ENCODE measurements around the gene NEDD4L. TPM values are rescaled to one million over a fixed set of nuclear protein-coding genes. Genes with fewer than 3 reads are reported as not detected.

NEDD4L gene
- polyA plus RNA-seq, 2 donors: 10.8 to 14.1 TPM

DNA sequence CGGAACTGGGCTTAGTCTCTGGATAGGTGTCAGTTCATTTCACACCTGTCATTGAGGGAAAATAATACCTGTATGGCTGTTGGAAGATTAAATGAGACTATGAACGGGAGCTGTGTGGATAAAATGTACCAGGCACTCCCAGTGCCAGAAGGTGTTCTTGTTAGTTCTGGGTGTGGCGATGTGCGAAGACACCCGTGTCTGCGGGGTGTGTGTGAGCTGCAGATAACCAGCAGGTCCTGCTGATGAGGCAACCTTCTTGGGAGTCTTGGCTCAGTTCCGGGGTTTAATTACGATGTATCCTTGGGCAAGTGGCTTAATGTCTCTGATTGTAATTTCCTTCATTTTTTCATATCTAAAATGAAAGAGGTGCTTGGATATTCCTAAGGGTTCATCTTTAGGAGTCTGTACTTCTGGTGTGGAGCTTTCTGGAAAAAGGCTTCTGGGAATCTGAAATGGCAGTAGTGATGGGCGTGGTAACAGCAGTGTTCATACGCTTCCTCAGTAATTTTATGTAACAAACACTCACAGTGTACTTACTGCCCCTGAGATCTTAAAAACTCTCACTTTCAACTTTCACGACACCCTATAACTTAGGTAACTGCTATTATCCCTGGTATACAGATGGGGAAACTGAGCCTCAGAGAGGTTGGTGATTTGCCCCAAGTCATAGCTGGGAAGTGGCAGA lies 35.0 kb downstream of the NEDD4L start:
- Histone ChIP-seq H3K4me3 (ENCODE audit: low read depth in 1 of 2, low read length in 2 of 2) (no peak overlapping the region), H3K4me1 (ENCODE audit: control insufficient read depth in 2 of 2, insufficient read depth in 2 of 2, low read length in 1 of 2) (no peaks in the 10 kb centered on the region), H3K36me3 (ENCODE audit: control insufficient read depth in 2 of 2, insufficient read depth in 2 of 2, low read length in 1 of 2) (no peaks in the 10 kb centered on the region), H3K27ac (ENCODE audit: low read depth in 2 of 2, low read length in 1 of 2) (peak overlapping the region in 1 of 2 donors; percentile 64), H3K27me3 (ENCODE audit: control insufficient read depth in 1 of 2, insufficient read depth in 2 of 2, low read length in 2 of 2) (no peaks in the 10 kb centered on the region), H3K9me3 (ENCODE audit: control insufficient read depth in 2 of 2, insufficient read depth in 1 of 2, low read depth in 1 of 2, low read length in 1 of 2) (no peaks in the 10 kb centered on the region)
- 60 to 70% methylated on average over 11 of the region's 11 CpGs for WGBS, 2 donors

DNA sequence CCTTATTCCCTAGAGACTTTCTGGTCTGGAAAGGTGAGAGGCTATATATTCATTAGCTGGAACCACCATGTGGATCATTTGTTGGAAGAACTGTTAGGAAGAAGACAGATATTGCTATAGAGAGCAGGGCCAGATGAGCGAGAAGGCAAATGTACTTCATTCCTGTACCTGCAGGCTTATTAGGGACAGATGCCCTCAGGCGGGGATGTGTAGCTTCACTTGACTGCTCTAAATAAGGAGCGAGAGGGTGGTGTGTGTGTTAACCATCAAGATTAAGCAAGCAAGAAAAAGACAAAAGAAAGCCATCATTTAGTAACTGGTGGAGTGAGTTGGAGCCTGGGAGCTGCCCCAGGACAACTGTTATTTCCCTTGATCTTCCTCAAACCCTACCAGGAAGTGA lies 36.4 kb downstream of the NEDD4L start:
- 67 to 77% methylated on average over 3 of the region's 3 CpGs for WGBS, 2 donors
- no peaks in the 10 kb centered on the region for H3K9me3 ChIP-seq (ENCODE audit: control insufficient read depth in 2 of 2, insufficient read depth in 1 of 2, low read depth in 1 of 2, low read length in 1 of 2)
- H3K27ac ChIP-seq (ENCODE audit: low read depth in 2 of 2, low read length in 1 of 2): no peak overlapping the region
- H3K27me3 ChIP-seq (ENCODE audit: control insufficient read depth in 1 of 2, insufficient read depth in 2 of 2, low read length in 2 of 2): no peaks in the 10 kb centered on the region
- no peak overlapping the region for H3K4me3 ChIP-seq (ENCODE audit: low read depth in 1 of 2, low read length in 2 of 2)
- no peaks in the 10 kb centered on the region for H3K4me1 ChIP-seq (ENCODE audit: control insufficient read depth in 2 of 2, insufficient read depth in 2 of 2, low read length in 1 of 2)
- no peaks in the 10 kb centered on the region for H3K36me3 ChIP-seq (ENCODE audit: control insufficient read depth in 2 of 2, insufficient read depth in 2 of 2, low read length in 1 of 2)

DNA sequence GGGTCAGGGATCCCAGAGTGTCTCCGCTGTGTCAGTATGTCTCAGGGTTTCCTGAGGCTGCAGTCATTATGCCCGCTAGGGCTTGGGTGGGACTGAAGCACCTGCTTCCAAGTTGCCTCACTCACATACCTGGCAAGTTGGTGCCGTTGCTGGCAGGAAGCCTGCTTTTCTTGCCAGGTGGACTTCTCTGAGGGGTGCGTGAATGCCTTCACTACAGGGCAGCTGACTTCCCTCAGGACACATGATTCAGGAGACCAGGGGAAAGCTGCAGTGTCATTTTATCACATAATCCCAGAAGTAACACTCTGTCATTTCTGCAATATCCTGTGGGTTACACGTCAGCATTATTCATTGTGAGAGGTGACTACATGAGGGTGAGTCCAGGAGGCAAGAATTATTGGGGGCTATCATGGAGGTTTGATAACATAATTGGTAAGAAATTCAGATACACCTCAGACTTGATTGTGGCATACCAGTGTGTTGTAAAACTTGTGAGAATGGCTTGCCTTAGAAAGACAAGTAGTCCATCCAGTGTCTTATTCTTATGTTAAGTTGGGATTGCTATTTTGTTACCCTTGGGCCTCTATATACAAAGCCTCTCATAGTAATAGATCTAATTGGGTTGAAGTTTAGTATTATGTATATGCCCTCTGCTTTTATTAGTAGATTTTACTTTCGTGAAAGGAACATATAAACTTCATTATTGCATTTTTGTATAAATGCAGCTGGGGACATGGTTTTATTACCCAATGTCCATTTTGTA lies 44.1 kb downstream of the NEDD4L start:
- Histone ChIP-seq H3K4me3 (ENCODE audit: low read depth in 1 of 2, low read length in 2 of 2) (no peak overlapping the region), H3K9me3 (ENCODE audit: control insufficient read depth in 2 of 2, insufficient read depth in 1 of 2, low read depth in 1 of 2, low read length in 1 of 2) (no peaks in the 10 kb centered on the region), H3K27ac (ENCODE audit: low read depth in 2 of 2, low read length in 1 of 2) (no peak overlapping the region), H3K4me1 (ENCODE audit: control insufficient read depth in 2 of 2, insufficient read depth in 2 of 2, low read length in 1 of 2) (peaks cover 4 to 12% of the 10 kb centered on the region in 2 donors), H3K27me3 (ENCODE audit: control insufficient read depth in 1 of 2, insufficient read depth in 2 of 2, low read length in 2 of 2) (no peaks in the 10 kb centered on the region), H3K36me3 (ENCODE audit: control insufficient read depth in 2 of 2, insufficient read depth in 2 of 2, low read length in 1 of 2) (no peaks in the 10 kb centered on the region)
- 46 to 57% methylated on average over 6 of the region's 6 CpGs for WGBS, 2 donors

DNA sequence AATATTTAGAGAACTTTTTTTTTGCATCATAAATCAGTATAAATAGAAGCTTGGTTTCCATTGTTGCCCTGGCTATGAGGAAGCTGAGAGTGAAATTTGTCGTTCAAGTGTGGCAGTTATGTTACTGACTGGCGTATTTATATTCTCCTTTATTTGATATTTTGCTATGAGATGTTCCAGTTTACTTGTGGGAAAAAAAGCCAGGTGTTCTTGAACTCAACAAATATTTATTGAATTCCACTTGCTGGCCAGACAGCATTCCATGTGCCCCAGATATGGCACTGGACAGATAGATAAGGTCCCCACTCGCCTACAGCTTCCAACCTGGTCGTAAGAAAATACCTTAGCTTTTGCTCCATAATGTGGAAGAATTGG lies 44.7 kb downstream of the NEDD4L start:
- Histone ChIP-seq H3K27me3 (ENCODE audit: control insufficient read depth in 1 of 2, insufficient read depth in 2 of 2, low read length in 2 of 2) (no peaks in the 10 kb centered on the region), H3K27ac (ENCODE audit: low read depth in 2 of 2, low read length in 1 of 2) (no peak overlapping the region), H3K9me3 (ENCODE audit: control insufficient read depth in 2 of 2, insufficient read depth in 1 of 2, low read depth in 1 of 2, low read length in 1 of 2) (no peaks in the 10 kb centered on the region), H3K4me3 (ENCODE audit: low read depth in 1 of 2, low read length in 2 of 2) (no peak overlapping the region), H3K4me1 (ENCODE audit: control insufficient read depth in 2 of 2, insufficient read depth in 2 of 2, low read length in 1 of 2) (peaks cover 4 to 12% of the 10 kb centered on the region in 2 donors), H3K36me3 (ENCODE audit: control insufficient read depth in 2 of 2, insufficient read depth in 2 of 2, low read length in 1 of 2) (no peaks in the 10 kb centered on the region)
- WGBS, 2 donors: 78 to 90% methylated on average over 4 of the region's 4 CpGs

DNA sequence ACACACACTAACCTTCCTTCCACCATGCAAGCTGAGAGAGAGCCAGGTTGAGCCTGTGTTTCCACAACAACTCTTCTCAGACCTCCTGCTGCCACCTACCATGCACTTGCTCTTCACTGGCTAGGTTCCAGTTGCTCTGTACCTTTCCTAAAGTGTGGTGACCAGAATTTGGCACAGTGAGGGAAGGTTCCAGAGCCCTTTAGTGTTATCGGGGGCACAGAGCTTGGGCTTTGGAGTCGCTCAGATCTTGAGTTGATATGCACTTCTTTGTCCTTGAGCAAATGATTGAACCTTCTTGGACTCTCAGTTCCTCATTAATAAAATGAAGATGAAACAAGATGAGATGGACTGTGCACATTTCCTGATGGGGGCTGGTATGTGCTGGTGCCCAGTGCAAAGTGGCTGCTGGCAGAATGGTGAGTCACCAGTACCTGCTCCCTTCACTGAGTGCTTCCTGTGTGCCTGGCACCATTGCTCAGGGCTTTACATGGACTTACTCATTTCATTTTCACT lies 47.1 kb downstream of the NEDD4L start:
- H3K27ac ChIP-seq (ENCODE audit: low read depth in 2 of 2, low read length in 1 of 2): no peak overlapping the region
- WGBS, 2 donors: 85 to 90% methylated on average over 2 of the region's 2 CpGs

DNA sequence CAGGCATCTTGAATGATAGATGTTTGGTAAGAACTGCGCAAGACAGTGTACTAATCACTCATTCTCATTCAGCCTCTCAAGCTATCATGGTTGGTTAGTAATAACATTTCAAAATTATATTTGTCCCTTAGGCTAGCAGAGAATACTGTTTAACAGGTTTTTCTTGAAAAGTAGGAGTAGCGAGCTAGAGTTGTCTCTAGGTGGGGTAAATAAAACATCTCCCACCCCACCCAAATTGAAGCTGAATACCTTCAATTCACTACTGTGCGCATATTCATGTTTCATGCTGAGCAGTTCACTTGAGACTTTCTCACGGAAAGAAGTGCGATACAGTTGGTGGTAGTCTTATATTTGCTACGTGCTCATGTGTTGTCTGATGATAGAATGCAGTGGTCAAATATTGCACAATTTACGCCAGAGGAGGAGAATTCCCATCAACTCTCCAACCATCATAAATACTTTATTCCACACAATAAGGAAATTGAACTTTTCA lies 49.3 kb downstream of the NEDD4L start:
- Histone ChIP-seq H3K4me1 (ENCODE audit: control insufficient read depth in 2 of 2, insufficient read depth in 2 of 2, low read length in 1 of 2) (peaks cover 2 to 9% of the 10 kb centered on the region in 2 donors), H3K27me3 (ENCODE audit: control insufficient read depth in 1 of 2, insufficient read depth in 2 of 2, low read length in 2 of 2) (no peaks in the 10 kb centered on the region), H3K4me3 (ENCODE audit: low read depth in 1 of 2, low read length in 2 of 2) (no peak overlapping the region), H3K9me3 (ENCODE audit: control insufficient read depth in 2 of 2, insufficient read depth in 1 of 2, low read depth in 1 of 2, low read length in 1 of 2) (no peaks in the 10 kb centered on the region), H3K36me3 (ENCODE audit: control insufficient read depth in 2 of 2, insufficient read depth in 2 of 2, low read length in 1 of 2) (no peaks in the 10 kb centered on the region), H3K27ac (ENCODE audit: low read depth in 2 of 2, low read length in 1 of 2) (no peak overlapping the region)
- WGBS, 2 donors: 76 to 86% methylated on average over 7 of the region's 7 CpGs

More for the DNA sequence above, 47.1 kb downstream of the NEDD4L start:
- Histone ChIP-seq H3K4me1 (ENCODE audit: control insufficient read depth in 2 of 2, insufficient read depth in 2 of 2, low read length in 1 of 2) (peaks cover 4 to 12% of the 10 kb centered on the region in 2 donors), H3K36me3 (ENCODE audit: control insufficient read depth in 2 of 2, insufficient read depth in 2 of 2, low read length in 1 of 2) (no peaks in the 10 kb centered on the region), H3K4me3 (ENCODE audit: low read depth in 1 of 2, low read length in 2 of 2) (no peak overlapping the region), H3K27me3 (ENCODE audit: control insufficient read depth in 1 of 2, insufficient read depth in 2 of 2, low read length in 2 of 2) (no peaks in the 10 kb centered on the region), H3K9me3 (ENCODE audit: control insufficient read depth in 2 of 2, insufficient read depth in 1 of 2, low read depth in 1 of 2, low read length in 1 of 2) (no peaks in the 10 kb centered on the region)

DNA sequence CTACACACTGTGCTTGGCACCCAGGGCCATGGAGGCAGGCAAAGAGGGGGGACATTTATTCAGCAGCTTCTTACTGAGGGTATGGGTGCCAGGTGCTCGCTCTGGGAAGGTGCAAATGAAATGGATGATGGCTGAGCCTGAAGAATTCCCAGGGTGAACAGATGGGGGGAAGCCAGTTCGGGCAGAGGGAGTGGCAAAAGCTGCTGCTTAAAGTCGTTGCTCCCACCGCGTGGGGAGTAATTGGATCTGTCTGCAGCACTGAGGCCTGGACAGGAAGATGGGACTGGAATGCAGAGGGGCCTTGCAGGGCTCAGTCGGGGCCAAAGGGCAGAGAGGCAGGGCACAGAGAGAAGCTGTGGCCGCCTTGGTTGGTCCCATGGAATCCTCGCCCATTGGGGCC lies 51.2 kb downstream of the NEDD4L start:
- Histone ChIP-seq H3K9me3 (ENCODE audit: control insufficient read depth in 2 of 2, insufficient read depth in 1 of 2, low read depth in 1 of 2, low read length in 1 of 2) (no peaks in the 10 kb centered on the region), H3K4me3 (ENCODE audit: low read depth in 1 of 2, low read length in 2 of 2) (no peak overlapping the region), H3K4me1 (ENCODE audit: control insufficient read depth in 2 of 2, insufficient read depth in 2 of 2, low read length in 1 of 2) (peaks cover 2 to 9% of the 10 kb centered on the region in 2 donors), H3K36me3 (ENCODE audit: control insufficient read depth in 2 of 2, insufficient read depth in 2 of 2, low read length in 1 of 2) (no peaks in the 10 kb centered on the region), H3K27me3 (ENCODE audit: control insufficient read depth in 1 of 2, insufficient read depth in 2 of 2, low read length in 2 of 2) (no peaks in the 10 kb centered on the region), H3K27ac (ENCODE audit: low read depth in 2 of 2, low read length in 1 of 2) (no peak overlapping the region)
- 79 to 83% methylated on average over 8 of the region's 8 CpGs for WGBS, 2 donors

DNA sequence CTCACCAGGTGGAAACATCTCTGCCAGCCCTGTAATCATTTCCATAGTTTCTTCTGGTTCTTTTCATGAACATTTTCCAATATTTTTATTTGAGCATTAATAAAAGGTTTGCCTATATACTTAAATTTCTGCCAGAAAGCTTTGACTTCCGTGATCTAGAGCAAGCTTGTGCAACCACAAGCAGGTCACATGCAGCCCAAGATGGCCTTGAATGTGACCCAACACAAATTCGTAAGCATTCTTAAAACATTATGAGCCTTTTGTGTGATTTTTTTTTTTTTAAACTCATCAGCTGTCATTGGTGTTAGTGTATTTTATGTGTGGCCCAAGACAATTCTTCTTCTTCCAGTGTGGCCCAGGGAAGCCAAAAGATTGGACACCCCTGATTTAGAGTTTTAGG lies 51.6 kb downstream of the NEDD4L start:
- WGBS, 2 donors: 65 to 70% methylated on average over 2 of the region's 2 CpGs
- no peaks in the 10 kb centered on the region for H3K36me3 ChIP-seq (ENCODE audit: control insufficient read depth in 2 of 2, insufficient read depth in 2 of 2, low read length in 1 of 2)
- no peak overlapping the region for H3K27ac ChIP-seq (ENCODE audit: low read depth in 2 of 2, low read length in 1 of 2)
- H3K4me3 ChIP-seq (ENCODE audit: low read depth in 1 of 2, low read length in 2 of 2): no peak overlapping the region
- peaks cover 2 to 9% of the 10 kb centered on the region in 2 donors for H3K4me1 ChIP-seq (ENCODE audit: control insufficient read depth in 2 of 2, insufficient read depth in 2 of 2, low read length in 1 of 2)
- H3K9me3 ChIP-seq (ENCODE audit: control insufficient read depth in 2 of 2, insufficient read depth in 1 of 2, low read depth in 1 of 2, low read length in 1 of 2): no peaks in the 10 kb centered on the region
- H3K27me3 ChIP-seq (ENCODE audit: control insufficient read depth in 1 of 2, insufficient read depth in 2 of 2, low read length in 2 of 2): no peaks in the 10 kb centered on the region

DNA sequence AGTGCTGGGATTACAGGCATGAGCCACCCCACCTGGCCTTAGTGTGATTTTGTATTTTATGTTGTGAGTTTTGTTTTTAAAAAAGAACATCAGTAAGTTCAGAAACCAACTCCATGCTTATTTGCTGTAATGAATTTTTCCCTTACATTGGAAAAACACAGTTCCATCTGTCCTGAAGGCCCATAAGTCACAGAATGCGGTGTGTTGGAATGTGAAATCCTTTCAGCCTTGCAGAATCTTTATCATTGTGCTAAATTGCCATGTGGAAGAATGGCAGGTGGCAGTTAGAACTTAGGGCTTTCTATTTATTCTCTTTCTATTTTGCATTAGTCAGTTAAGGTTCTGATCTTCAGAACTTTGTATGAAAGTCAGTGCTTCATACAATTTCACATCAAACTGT lies 52.6 kb downstream of the NEDD4L start:
- no peaks in the 10 kb centered on the region for H3K9me3 ChIP-seq (ENCODE audit: control insufficient read depth in 2 of 2, insufficient read depth in 1 of 2, low read depth in 1 of 2, low read length in 1 of 2)
- H3K4me1 ChIP-seq (ENCODE audit: control insufficient read depth in 2 of 2, insufficient read depth in 2 of 2, low read length in 1 of 2): peaks cover 0 to 5% of the 10 kb centered on the region in 2 donors
- no peak overlapping the region for H3K4me3 ChIP-seq (ENCODE audit: low read depth in 1 of 2, low read length in 2 of 2)
- no peaks in the 10 kb centered on the region for H3K36me3 ChIP-seq (ENCODE audit: control insufficient read depth in 2 of 2, insufficient read depth in 2 of 2, low read length in 1 of 2)
- H3K27ac ChIP-seq (ENCODE audit: low read depth in 2 of 2, low read length in 1 of 2): no peak overlapping the region
- no peaks in the 10 kb centered on the region for H3K27me3 ChIP-seq (ENCODE audit: control insufficient read depth in 1 of 2, insufficient read depth in 2 of 2, low read length in 2 of 2)
- WGBS, 2 donors: 71 to 95% methylated on average over 1 of the region's 1 CpG

Measured in esophagus (tissue), 2 donors.